ENCODE data around the gene NTN5.
A peak's percentile ranks its signal among the peaks of the same experiment; 100 is the strongest.

DNA sequence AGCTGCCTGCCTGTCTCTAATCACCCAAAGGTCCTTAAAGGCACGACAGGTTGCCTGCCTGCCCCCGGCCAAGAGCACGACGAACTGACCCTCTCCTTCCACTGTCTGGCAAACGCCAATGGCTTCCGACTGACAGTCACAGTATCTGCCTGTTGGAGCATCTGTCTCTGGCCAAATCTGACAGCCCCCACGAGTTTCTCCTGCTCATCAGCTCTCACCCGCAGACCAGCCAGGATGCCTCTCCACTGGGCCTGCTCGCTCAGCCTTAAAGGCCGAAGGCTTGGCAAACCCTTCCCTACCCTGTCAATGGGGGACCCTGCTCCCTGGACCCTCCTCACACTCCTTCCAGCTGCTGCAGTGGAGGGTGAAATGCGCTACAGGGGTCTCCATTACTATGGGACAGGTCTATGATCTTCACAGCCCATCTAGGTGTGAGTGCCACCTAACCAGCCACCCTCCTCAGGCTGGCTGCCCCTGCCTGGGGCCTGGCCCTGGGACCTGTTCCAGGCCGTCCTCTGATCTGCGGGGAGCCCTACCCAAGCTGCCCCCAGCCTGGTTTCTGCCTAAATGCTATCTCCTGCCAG is 58.9 kb downstream of the NTN5 start:
- no peak for TF ChIP-seq ZSCAN29 (IDR thresholded peaks at IDR 0.05)
- no peak for TF ChIP-seq BHLHE40 (IDR thresholded peaks at IDR 0.05; ENCODE audit: borderline replicate concordance in 1 of 2, low read depth in 2 of 2, low read length in 1 of 2)
- TF ChIP-seq, protein P1, sequence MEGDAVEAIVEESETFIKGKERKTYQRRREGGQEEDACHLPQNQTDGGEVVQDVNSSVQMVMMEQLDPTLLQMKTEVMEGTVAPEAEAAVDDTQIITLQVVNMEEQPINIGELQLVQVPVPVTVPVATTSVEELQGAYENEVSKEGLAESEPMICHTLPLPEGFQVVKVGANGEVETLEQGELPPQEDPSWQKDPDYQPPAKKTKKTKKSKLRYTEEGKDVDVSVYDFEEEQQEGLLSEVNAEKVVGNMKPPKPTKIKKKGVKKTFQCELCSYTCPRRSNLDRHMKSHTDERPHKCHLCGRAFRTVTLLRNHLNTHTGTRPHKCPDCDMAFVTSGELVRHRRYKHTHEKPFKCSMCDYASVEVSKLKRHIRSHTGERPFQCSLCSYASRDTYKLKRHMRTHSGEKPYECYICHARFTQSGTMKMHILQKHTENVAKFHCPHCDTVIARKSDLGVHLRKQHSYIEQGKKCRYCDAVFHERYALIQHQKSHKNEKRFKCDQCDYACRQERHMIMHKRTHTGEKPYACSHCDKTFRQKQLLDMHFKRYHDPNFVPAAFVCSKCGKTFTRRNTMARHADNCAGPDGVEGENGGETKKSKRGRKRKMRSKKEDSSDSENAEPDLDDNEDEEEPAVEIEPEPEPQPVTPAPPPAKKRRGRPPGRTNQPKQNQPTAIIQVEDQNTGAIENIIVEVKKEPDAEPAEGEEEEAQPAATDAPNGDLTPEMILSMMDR (IDR thresholded peaks at IDR 0.05 in 2 of 3, conservative IDR thresholded peaks at IDR 0.05 in 1 of 3; ENCODE audit: control insufficient read depth in 2 of 3, extremely low read depth in 1 of 3, insufficient read depth in 1 of 3, low read depth in 3 of 3, low read length in 3 of 3) = no peak
- no peak for TF ChIP-seq CHD2 (IDR thresholded peaks at IDR 0.05; ENCODE audit: borderline replicate concordance, low read depth, low read length)
- TF ChIP-seq TCF7 (IDR thresholded peaks at IDR 0.05; ENCODE audit: borderline replicate concordance) = no peak
- TF ChIP-seq ZNF384 (IDR thresholded peaks at IDR 0.05; ENCODE audit: borderline replicate concordance, low read depth, low read length) = no peak
- no peak for TF ChIP-seq EP300 (IDR thresholded peaks at IDR 0.05; ENCODE audit: borderline replicate concordance in 1 of 2, control insufficient read depth in 1 of 2, low read depth in 2 of 2, low read length in 2 of 2)
- TF ChIP-seq EZH2 (IDR thresholded peaks at IDR 0.05; ENCODE audit: borderline replicate concordance, control insufficient read depth, low read depth, low read length) = no peak
- no peak for TF ChIP-seq FOS (IDR thresholded peaks at IDR 0.05; ENCODE audit: borderline replicate concordance, extremely low read depth, insufficient read length)
- no peak for TF ChIP-seq SIX5 (IDR thresholded peaks at IDR 0.05; ENCODE audit: low read depth, low read length, severe bottlenecking)
- TF ChIP-seq POLR2A (IDR thresholded peaks at IDR 0.05; ENCODE audit: low read depth, low read length) = peak; percentile 62
- TF ChIP-seq, protein P2, sequence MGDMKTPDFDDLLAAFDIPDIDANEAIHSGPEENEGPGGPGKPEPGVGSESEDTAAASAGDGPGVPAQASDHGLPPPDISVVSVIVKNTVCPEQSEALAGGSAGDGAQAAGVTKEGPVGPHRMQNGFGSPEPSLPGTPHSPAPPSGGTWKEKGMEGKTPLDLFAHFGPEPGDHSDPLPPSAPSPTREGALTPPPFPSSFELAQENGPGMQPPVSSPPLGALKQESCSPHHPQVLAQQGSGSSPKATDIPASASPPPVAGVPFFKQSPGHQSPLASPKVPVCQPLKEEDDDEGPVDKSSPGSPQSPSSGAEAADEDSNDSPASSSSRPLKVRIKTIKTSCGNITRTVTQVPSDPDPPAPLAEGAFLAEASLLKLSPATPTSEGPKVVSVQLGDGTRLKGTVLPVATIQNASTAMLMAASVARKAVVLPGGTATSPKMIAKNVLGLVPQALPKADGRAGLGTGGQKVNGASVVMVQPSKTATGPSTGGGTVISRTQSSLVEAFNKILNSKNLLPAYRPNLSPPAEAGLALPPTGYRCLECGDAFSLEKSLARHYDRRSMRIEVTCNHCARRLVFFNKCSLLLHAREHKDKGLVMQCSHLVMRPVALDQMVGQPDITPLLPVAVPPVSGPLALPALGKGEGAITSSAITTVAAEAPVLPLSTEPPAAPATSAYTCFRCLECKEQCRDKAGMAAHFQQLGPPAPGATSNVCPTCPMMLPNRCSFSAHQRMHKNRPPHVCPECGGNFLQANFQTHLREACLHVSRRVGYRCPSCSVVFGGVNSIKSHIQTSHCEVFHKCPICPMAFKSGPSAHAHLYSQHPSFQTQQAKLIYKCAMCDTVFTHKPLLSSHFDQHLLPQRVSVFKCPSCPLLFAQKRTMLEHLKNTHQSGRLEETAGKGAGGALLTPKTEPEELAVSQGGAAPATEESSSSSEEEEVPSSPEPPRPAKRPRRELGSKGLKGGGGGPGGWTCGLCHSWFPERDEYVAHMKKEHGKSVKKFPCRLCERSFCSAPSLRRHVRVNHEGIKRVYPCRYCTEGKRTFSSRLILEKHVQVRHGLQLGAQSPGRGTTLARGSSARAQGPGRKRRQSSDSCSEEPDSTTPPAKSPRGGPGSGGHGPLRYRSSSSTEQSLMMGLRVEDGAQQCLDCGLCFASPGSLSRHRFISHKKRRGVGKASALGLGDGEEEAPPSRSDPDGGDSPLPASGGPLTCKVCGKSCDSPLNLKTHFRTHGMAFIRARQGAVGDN (IDR thresholded peaks at IDR 0.05) = no peak
- TF ChIP-seq HDGF (IDR thresholded peaks at IDR 0.05) = no peak

All from GM12878 (cell line).